ENCODE data around the gene STXBP1. TPM values are rescaled to one million over a fixed set of nuclear protein-coding genes. Genes with fewer than 3 reads are reported as not detected.

STXBP1 gene
- total and polyA plus RNA-seq, 2 of the 13 experiments (the other 11 are each of a cell fraction or from before 2014, with no cell fraction given) = 2.9 TPM

DNA sequence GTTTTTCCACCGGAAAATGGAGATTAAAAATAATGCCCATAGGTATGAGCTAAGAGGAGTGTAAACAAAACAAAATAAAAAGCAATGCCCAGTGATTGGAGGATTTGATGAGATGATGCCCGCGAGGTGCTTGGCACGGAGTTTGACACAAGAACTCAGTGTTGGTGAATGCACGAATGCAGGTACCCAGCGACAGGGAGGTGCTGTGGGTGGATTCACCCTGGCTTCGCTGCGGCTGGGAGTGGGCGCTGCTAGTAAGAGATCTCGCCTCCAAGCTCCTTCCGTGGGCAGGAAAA, 526 bp upstream of the STXBP1 start (continued):
- no peak for TF ChIP-seq AGO2 (optimal IDR thresholded peaks at IDR 0.05; ENCODE audit: low read depth, low read length)
- no peak for TF ChIP-seq TEAD3 (CRISPR knock-in tag; optimal IDR thresholded peaks at IDR 0.05; ENCODE audit: borderline replicate concordance)
- no peak for TF ChIP-seq ARNT (IDR thresholded peaks at IDR 0.05)
- 0 out of 2 replicates have a peak, but pooled peaks have one; percentile 10 for TF ChIP-seq GATAD2A (CRISPR knock-in tag; IDR thresholded peaks at IDR 0.05)
- TF ChIP-seq ZNF333 (CRISPR knock-in tag; IDR thresholded peaks at IDR 0.05; ENCODE audit: borderline replicate concordance) = no peak
- TF ChIP-seq, protein P1, sequence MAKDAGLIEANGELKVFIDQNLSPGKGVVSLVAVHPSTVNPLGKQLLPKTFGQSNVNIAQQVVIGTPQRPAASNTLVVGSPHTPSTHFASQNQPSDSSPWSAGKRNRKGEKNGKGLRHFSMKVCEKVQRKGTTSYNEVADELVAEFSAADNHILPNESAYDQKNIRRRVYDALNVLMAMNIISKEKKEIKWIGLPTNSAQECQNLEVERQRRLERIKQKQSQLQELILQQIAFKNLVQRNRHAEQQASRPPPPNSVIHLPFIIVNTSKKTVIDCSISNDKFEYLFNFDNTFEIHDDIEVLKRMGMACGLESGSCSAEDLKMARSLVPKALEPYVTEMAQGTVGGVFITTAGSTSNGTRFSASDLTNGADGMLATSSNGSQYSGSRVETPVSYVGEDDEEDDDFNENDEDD (CRISPR knock-in tag; IDR thresholded peaks at IDR 0.05; ENCODE audit: borderline replicate concordance) = no peak
- no peak for TF ChIP-seq SNRNP70 (IDR thresholded peaks at IDR 0.05; ENCODE audit: low read depth, low read length)
- TF ChIP-seq ZNF232 (CRISPR knock-in tag; IDR thresholded peaks at IDR 0.05; ENCODE audit: borderline replicate concordance) = no peak
- no peak for TF ChIP-seq NBN (conservative IDR thresholded peaks at IDR 0.05)
- TF ChIP-seq ZNF260 (CRISPR knock-in tag; IDR thresholded peaks at IDR 0.05; ENCODE audit: borderline replicate concordance, low read depth) = no peak
- TF ChIP-seq ZNF431 (CRISPR knock-in tag; IDR thresholded peaks at IDR 0.05; ENCODE audit: borderline replicate concordance, low read depth) = no peak
- TF ChIP-seq HOXA7 (CRISPR knock-in tag; IDR thresholded peaks at IDR 0.05) = no peak
- TF ChIP-seq CBFB (CRISPR knock-in tag; IDR thresholded peaks at IDR 0.05) = 0 out of 2 replicates have a peak, but pooled peaks have one; percentile 8
- TF ChIP-seq, protein P2, sequence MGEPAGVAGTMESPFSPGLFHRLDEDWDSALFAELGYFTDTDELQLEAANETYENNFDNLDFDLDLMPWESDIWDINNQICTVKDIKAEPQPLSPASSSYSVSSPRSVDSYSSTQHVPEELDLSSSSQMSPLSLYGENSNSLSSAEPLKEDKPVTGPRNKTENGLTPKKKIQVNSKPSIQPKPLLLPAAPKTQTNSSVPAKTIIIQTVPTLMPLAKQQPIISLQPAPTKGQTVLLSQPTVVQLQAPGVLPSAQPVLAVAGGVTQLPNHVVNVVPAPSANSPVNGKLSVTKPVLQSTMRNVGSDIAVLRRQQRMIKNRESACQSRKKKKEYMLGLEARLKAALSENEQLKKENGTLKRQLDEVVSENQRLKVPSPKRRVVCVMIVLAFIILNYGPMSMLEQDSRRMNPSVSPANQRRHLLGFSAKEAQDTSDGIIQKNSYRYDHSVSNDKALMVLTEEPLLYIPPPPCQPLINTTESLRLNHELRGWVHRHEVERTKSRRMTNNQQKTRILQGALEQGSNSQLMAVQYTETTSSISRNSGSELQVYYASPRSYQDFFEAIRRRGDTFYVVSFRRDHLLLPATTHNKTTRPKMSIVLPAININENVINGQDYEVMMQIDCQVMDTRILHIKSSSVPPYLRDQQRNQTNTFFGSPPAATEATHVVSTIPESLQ (CRISPR knock-in tag; conservative IDR thresholded peaks at IDR 0.05) = no peak
- TF ChIP-seq, protein P3, sequence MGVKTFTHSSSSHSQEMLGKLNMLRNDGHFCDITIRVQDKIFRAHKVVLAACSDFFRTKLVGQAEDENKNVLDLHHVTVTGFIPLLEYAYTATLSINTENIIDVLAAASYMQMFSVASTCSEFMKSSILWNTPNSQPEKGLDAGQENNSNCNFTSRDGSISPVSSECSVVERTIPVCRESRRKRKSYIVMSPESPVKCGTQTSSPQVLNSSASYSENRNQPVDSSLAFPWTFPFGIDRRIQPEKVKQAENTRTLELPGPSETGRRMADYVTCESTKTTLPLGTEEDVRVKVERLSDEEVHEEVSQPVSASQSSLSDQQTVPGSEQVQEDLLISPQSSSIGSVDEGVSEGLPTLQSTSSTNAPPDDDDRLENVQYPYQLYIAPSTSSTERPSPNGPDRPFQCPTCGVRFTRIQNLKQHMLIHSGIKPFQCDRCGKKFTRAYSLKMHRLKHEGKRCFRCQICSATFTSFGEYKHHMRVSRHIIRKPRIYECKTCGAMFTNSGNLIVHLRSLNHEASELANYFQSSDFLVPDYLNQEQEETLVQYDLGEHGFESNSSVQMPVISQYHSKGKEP (CRISPR knock-in tag; IDR thresholded peaks at IDR 0.05) = no peak
- TF ChIP-seq ZNF570 (CRISPR knock-in tag; IDR thresholded peaks at IDR 0.05; ENCODE audit: borderline replicate concordance) = no peak
- no peak for TF ChIP-seq THYN1 (CRISPR knock-in tag; IDR thresholded peaks at IDR 0.05; ENCODE audit: borderline replicate concordance, low read depth)
- TF ChIP-seq ZNF552 (CRISPR knock-in tag; IDR thresholded peaks at IDR 0.05; ENCODE audit: borderline replicate concordance) = 0 out of 2 replicates have a peak, but pooled peaks have one; percentile 11
- TF ChIP-seq, protein P4, sequence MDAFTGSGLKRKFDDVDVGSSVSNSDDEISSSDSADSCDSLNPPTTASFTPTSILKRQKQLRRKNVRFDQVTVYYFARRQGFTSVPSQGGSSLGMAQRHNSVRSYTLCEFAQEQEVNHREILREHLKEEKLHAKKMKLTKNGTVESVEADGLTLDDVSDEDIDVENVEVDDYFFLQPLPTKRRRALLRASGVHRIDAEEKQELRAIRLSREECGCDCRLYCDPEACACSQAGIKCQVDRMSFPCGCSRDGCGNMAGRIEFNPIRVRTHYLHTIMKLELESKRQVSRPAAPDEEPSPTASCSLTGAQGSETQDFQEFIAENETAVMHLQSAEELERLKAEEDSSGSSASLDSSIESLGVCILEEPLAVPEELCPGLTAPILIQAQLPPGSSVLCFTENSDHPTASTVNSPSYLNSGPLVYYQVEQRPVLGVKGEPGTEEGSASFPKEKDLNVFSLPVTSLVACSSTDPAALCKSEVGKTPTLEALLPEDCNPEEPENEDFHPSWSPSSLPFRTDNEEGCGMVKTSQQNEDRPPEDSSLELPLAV (CRISPR knock-in tag; conservative IDR thresholded peaks at IDR 0.05; ENCODE audit: low read depth) = no peak
- TF ChIP-seq ZNF17 (CRISPR knock-in tag; IDR thresholded peaks at IDR 0.05) = no peak
- TF ChIP-seq, protein P5, sequence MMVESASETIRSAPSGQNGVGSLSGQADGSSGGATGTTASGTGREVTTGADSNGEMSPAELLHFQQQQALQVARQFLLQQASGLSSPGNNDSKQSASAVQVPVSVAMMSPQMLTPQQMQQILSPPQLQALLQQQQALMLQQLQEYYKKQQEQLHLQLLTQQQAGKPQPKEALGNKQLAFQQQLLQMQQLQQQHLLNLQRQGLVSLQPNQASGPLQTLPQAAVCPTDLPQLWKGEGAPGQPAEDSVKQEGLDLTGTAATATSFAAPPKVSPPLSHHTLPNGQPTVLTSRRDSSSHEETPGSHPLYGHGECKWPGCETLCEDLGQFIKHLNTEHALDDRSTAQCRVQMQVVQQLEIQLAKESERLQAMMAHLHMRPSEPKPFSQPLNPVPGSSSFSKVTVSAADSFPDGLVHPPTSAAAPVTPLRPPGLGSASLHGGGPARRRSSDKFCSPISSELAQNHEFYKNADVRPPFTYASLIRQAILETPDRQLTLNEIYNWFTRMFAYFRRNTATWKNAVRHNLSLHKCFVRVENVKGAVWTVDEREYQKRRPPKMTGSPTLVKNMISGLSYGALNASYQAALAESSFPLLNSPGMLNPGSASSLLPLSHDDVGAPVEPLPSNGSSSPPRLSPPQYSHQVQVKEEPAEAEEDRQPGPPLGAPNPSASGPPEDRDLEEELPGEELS (CRISPR knock-in tag; IDR thresholded peaks at IDR 0.05) = no peak
- TF ChIP-seq RFX3 (CRISPR knock-in tag; IDR thresholded peaks at IDR 0.05) = no peak
- no peak for TF ChIP-seq JUNB (CRISPR knock-in tag; IDR thresholded peaks at IDR 0.05; ENCODE audit: borderline replicate concordance)

Measured in HepG2 (cell line).